Stimulated activated naive CD8-positive, alpha-beta T cell treated with anti-CD3 and anti-CD28 coated beads, Interleukin-15, amount 100 ng/mL, for 72 hours (primary cell): Measurements from ENCODE around the gene ABCA4.
"Not testable (repeated sequence)": the region's sequence is repeated elsewhere in the genome, so short reads cannot be mapped to it uniquely, and the experiment has no call there.

Experiments
- ATAC-seq: fragments of 150-1000 bp; cut with Tn5 transposase; 2 replicates; pipeline ENCODE4 v1.10.0; 2021; ENCODE audit warnings: mild to moderate bottlenecking, moderate library complexity
- DNase-seq, 2 donors: peaks; one replicate each; pipeline ENCODE4 v3.0.0; 2021 to 2022
- H3K27ac Mint-ChIP-seq, 2 donors: one replicate each; pipeline ENCODE4 v1.8.0; 2022; ENCODE audit warnings: mild to moderate bottlenecking in 2 of 2, mixed read lengths in 2 of 2, moderate library complexity in 2 of 2
- H3K27me3 Mint-ChIP-seq: one replicate; pipeline ENCODE4 v1.8.0; 2022; ENCODE audit warnings: mixed read lengths
- H3K4me1 Mint-ChIP-seq: one replicate; pipeline ENCODE4 v1.8.0; 2022; ENCODE audit warnings: mild to moderate bottlenecking, mixed read lengths
- H3K4me3 Mint-ChIP-seq, 2 donors: one replicate each; pipeline ENCODE4 v1.8.0; 2022; ENCODE audit warnings: mild to moderate bottlenecking in 2 of 2, mixed read lengths in 2 of 2, moderate library complexity in 1 of 2
- H3K9me3 Mint-ChIP-seq, 2 donors: one replicate each; pipeline ENCODE4 v1.8.0; 2022; ENCODE audit warnings: mixed read lengths in 2 of 2

The ABCA4 gene

GRCh38 chr1:93990477-93990876 lies 130.5 kb downstream of the ABCA4 start:
- Mint-ChIP-seq H3K27me3 (peaks cover 66% of the 10 kb centered on the region), H3K27ac (peak overlapping the region in 1 of 2 donors; percentile 36)
- not testable (repeated sequence) for H3K4me1 Mint-ChIP-seq, H3K4me3 Mint-ChIP-seq, H3K9me3 Mint-ChIP-seq, ATAC-seq, DNase-seq

DNA sequence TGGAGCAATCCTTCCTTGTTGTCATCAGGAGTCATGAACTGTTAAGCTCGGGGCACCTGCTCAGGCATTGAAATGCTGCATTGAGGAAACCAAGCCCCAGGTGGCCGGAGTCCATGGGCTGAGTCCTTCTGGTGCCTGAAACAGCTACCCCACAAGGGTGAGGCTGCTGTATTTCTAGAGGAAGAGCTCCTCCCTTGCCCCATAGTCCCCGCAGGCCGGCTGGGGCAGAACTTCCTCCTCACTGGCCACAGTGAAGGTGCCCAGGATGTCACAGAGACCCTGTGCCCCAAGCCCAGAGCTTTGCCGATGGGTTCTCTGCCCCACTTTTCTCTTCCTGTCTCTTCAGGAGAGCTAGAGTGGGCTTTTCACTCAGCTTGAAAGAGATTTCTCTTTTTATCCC lies 130.9 kb downstream of the ABCA4 start:
- Mint-ChIP-seq H3K27ac (no peak overlapping the region), H3K4me1 (peaks cover 6% of the 10 kb centered on the region)

DNA sequence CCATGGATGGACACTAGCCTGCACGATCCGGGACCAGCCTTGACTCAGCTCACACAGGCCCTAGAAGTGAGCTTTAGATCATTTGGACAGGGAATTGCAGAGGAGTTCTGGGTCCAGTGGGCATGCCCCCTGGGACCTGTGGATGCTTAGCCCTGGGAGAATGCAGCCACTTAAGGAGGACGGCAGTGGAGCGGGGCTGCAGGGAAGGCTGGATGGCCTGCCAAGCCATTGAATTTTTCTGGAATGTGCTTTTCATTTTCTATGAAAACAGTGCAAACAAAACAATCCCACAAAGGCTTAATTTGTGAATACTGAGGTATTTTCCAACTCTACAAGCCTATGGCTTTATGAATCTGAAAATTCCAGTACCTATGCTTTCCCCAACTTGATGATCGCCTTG lies 131.3 kb downstream of the ABCA4 start:
- H3K27ac Mint-ChIP-seq: no peak overlapping the region
- ATAC-seq: no peak
- H3K27me3 Mint-ChIP-seq: peaks cover 60% of the 10 kb centered on the region
- no peaks in the 10 kb centered on the region for H3K9me3 Mint-ChIP-seq
- H3K4me1 Mint-ChIP-seq: peaks cover 6% of the 10 kb centered on the region
- no peak overlapping the region for H3K4me3 Mint-ChIP-seq
- DNase-seq: no peak

More for the DNA sequence above, 130.9 kb downstream of the ABCA4 start:
- no peaks in the 10 kb centered on the region for H3K9me3 Mint-ChIP-seq
- peaks cover 65% of the 10 kb centered on the region for H3K27me3 Mint-ChIP-seq
- ATAC-seq (no peak), DNase-seq (no peak)
- no peak overlapping the region for H3K4me3 Mint-ChIP-seq

DNA sequence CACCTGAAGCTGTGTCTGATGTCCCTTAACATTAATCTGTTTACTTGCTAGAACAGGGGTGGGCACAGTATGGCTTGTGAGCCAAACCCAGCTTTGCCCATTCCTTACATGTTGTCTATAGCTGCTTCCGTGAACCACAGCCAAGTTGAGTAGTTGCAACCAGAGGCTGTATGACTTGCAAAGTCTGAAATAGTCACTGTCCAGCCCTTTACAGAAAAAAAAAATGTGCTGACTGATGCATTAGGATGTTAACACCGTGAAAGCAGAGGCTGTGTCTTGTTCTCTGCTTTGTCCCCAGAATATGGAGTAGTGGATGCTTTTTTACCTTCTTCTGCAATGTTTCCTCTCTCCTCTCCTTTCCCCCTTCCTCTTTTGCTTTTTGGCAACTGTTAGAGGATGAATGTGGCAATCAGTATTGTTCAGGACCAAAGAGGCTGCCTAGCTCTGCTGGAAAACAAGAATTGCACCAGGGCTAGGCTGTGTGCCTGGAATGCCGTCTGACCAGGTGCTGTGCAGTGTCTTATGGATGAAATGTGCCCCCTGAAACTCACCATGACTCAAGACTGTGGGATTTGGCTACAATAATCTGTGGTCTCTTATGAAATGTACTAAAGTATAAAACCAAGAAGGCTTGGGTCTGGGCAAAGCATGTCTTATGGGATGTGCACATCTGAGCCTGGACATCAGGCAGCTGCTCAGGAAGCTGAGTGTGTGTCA lies 132.2 kb downstream of the ABCA4 start:
- H3K27me3 Mint-ChIP-seq: peaks cover 57% of the 10 kb centered on the region
- no peak for ATAC-seq

GRCh38 chr1:93981274-93981667 lies 139.7 kb downstream of the ABCA4 start:
- no peaks in the 10 kb centered on the region for H3K9me3 Mint-ChIP-seq
- no peaks in the 10 kb centered on the region for H3K4me1 Mint-ChIP-seq
- ATAC-seq: no peak
- H3K27ac Mint-ChIP-seq: no peak overlapping the region
- H3K4me3 Mint-ChIP-seq: no peak overlapping the region
- DNase-seq: no peak
- peaks cover 15% of the 10 kb centered on the region for H3K27me3 Mint-ChIP-seq

More for the DNA sequence above, 132.2 kb downstream of the ABCA4 start:
- Mint-ChIP-seq H3K4me1 (peaks cover 6% of the 10 kb centered on the region), H3K4me3 (no peak overlapping the region), H3K9me3 (no peaks in the 10 kb centered on the region), H3K27ac (peak overlapping the region in 1 of 2 donors; percentile 82)
- DNase-seq: no peak

DNA sequence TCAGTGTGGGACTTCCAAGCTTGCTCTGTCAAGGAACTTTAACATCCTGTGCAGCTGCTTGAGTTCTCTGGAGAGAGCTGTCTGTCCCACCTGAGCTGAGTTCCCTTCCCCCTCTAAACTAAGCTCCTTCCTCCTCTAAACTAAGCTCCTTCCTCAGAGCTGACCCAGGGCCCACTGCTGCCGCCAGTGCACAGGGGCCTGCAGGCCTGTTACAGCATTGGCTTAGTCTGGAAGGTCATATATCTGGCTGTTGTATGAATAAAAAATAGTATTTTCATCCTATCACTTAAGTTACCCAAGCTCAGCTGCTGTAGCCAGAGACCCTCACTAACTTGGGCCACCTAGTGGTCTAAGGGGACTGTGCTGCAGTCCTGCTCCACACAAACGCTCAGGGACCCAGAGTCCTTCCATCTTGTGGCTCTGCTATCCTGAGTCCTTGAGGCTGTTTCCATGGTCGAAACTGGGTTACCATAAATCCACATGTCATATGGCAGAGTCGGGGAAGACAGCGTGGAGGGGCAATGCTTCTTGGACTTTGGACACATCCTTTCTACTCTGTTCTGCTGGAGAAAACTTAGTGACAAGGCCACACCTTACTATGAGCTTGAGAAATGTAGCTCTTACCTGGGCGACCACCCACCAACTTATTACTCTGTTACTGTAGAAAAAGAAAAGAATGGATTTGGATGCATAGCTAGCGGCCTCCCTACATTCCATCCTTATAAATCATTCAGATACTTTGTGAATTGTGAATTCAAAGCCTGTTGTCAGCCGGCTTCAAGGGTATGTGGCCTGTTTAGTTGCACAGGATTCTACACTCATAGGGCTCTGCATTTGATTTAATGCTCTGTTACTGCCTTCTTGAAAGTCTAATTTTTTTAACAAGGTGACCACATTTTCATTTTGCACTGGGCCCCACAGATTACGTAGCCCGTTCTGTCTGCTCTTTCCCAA lies 140.4 kb downstream of the ABCA4 start:
- DNase-seq (no peak), ATAC-seq (peak; percentile 66)

GRCh38 chr1:93979718-93980319 lies 141.1 kb downstream of the ABCA4 start:
- Mint-ChIP-seq H3K4me3 (no peak overlapping the region), H3K27ac (peak overlapping the region in 1 of 2 donors; percentile 37), H3K27me3 (peaks cover 7% of the 10 kb centered on the region), H3K4me1 (no peaks in the 10 kb centered on the region), H3K9me3 (no peaks in the 10 kb centered on the region)
- DNase-seq (no peak), ATAC-seq (no peak)

More for the DNA sequence above, 140.4 kb downstream of the ABCA4 start:
- Mint-ChIP-seq H3K4me1 (no peaks in the 10 kb centered on the region), H3K9me3 (no peaks in the 10 kb centered on the region), H3K27me3 (peaks cover 12% of the 10 kb centered on the region), H3K4me3 (no peak overlapping the region), H3K27ac (no peak overlapping the region)

DNA sequence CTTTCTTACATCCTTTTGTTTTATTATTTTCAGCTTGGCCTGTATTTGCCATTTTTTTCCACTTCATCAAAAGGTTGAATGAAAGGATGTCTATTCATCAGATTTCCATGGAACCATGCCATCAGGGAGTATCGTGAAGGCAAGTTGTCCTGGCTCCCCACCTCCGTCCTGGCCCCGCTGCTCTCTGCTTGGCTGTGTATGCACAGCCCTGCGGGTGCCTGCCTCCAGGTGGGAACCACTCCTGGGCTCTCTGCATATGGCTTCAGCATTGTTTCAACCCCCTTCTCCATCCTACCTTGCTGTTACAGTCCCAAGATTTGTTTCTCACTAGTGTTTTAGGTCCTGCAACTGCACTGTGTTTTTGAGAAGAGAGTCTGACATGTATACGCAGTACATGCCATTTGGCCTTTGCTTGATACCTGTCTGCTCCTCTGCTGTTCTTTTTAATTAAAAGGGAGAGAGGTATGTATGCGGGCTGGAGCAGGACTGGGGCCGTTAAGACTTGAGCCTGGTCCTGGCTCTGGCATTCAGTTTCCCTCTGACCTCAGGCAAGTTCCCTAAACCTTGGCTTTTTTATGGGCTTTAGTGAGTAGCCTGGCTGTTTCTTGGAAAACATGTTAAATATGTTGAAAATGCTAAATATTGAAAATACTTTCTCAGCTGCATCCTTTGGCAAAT lies 141.8 kb downstream of the ABCA4 start:
- DNase-seq: no peak
- Mint-ChIP-seq H3K27ac (no peak overlapping the region), H3K4me3 (no peak overlapping the region), H3K27me3 (peaks cover 7% of the 10 kb centered on the region), H3K4me1 (no peaks in the 10 kb centered on the region), H3K9me3 (no peaks in the 10 kb centered on the region)
- peak; percentile 23 for ATAC-seq

DNA sequence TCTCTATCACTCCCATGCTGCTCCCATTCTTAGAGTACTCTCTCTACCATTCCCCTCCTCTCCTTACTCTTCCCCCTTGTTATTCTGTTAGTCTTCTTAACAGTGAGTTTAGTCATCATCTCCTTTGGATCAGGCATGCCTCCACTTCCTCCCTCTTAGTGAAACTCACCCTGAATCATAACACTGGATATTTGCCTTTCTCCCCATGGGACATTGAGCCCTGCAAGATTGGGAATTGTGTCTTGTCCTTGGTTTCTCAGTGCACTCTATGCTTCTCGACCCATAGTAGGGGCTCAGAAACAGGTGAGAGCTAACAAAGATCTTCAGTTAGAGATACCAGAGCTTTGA lies 143.4 kb downstream of the ABCA4 start:
- H3K9me3 Mint-ChIP-seq: no peaks in the 10 kb centered on the region

GRCh38 chr1:93976711-93977597 lies 144.0 kb downstream of the ABCA4 start:
- no peak for DNase-seq
- no peak for ATAC-seq
- Mint-ChIP-seq H3K4me1 (no peaks in the 10 kb centered on the region), H3K4me3 (no peak overlapping the region), H3K27me3 (peaks cover 7% of the 10 kb centered on the region), H3K9me3 (no peaks in the 10 kb centered on the region), H3K27ac (no peak overlapping the region)

More for the DNA sequence above, 143.4 kb downstream of the ABCA4 start:
- H3K27ac Mint-ChIP-seq: no peak overlapping the region
- DNase-seq (no peak), ATAC-seq (no peak)
- no peak overlapping the region for H3K4me3 Mint-ChIP-seq
- H3K27me3 Mint-ChIP-seq: peaks cover 7% of the 10 kb centered on the region
- no peaks in the 10 kb centered on the region for H3K4me1 Mint-ChIP-seq

DNA sequence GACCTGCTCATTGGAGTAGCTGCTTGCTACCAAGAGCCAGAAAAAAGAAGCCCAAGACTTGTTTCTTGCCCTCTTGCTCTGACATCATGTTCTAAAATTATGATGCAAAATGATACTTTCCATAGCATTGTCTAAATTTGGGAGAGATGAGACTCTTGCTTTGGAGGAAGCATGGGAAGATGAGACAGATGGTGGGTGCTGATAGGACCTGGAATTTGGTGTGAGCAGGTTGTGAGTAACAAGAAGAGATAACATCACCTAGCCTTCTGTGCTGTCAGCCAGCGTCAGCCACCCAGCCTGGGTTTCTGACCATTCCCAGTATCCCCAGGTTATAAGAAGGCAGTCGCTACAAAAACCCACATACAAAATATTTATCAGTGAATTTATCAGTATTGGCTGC lies 144.7 kb downstream of the ABCA4 start:
- no peak for ATAC-seq
- H3K4me1 Mint-ChIP-seq: no peaks in the 10 kb centered on the region
- no peak for DNase-seq
- H3K27me3 Mint-ChIP-seq: peaks cover 7% of the 10 kb centered on the region
- no peaks in the 10 kb centered on the region for H3K9me3 Mint-ChIP-seq
- H3K4me3 Mint-ChIP-seq: no peak overlapping the region
- H3K27ac Mint-ChIP-seq: no peak overlapping the region

- Mint-ChIP-seq H3K4me1 (no peaks in the 10 kb centered on the region), H3K4me3 (no peak overlapping the region), H3K27me3 (peaks cover 3% of the 10 kb centered on the region), H3K9me3 (no peaks in the 10 kb centered on the region), H3K27ac (no peak overlapping the region)
- no peak for DNase-seq
- ATAC-seq: no peak
Measured at GRCh38 chr1:93972341-93972740, 148.6 kb downstream of the ABCA4 start.

GRCh38 chr1:93969887-93970286 lies 151.1 kb downstream of the ABCA4 start:
- no peak for DNase-seq
- peaks cover 10% of the 10 kb centered on the region for H3K4me1 Mint-ChIP-seq
- H3K27me3 Mint-ChIP-seq: no peaks in the 10 kb centered on the region
- H3K4me3 Mint-ChIP-seq: no peak overlapping the region
- H3K27ac Mint-ChIP-seq: no peak overlapping the region
- H3K9me3 Mint-ChIP-seq: no peaks in the 10 kb centered on the region
- no peak for ATAC-seq

DNA sequence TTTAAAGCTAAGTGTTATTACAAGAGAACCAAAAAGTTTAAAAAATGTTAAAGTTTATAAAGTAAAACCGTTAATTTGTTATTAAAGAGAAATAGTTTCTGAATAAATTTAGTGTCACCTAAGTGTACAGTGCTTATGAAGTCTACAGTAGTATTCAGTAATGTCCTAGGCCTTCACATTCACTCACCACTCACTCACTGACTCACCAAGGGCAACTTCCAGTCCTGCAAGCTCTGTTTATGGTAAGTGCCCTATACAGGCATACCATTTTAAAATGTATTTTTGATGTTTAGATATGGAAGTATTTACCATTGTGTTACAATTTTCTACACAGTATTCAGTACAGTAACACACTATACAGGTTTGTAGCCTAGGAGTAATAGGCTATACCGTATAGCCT lies 151.6 kb downstream of the ABCA4 start:
- H3K9me3 Mint-ChIP-seq: no peaks in the 10 kb centered on the region
- H3K27ac Mint-ChIP-seq: peak overlapping the region in 1 of 2 donors; percentile 89
- ATAC-seq (no peak), DNase-seq (no peak)
- H3K4me3 Mint-ChIP-seq: no peak overlapping the region
- peaks cover 15% of the 10 kb centered on the region for H3K4me1 Mint-ChIP-seq
- no peaks in the 10 kb centered on the region for H3K27me3 Mint-ChIP-seq
